ENCODE results near the gene ZNF610.
A peak's percentile ranks its signal among the peaks of the same experiment; 100 is the strongest.
"Not testable (repeated sequence)": the region's sequence is repeated elsewhere in the genome, so short reads cannot be mapped to it uniquely, and the experiment has no call there.

The ZNF610 gene

DNA sequence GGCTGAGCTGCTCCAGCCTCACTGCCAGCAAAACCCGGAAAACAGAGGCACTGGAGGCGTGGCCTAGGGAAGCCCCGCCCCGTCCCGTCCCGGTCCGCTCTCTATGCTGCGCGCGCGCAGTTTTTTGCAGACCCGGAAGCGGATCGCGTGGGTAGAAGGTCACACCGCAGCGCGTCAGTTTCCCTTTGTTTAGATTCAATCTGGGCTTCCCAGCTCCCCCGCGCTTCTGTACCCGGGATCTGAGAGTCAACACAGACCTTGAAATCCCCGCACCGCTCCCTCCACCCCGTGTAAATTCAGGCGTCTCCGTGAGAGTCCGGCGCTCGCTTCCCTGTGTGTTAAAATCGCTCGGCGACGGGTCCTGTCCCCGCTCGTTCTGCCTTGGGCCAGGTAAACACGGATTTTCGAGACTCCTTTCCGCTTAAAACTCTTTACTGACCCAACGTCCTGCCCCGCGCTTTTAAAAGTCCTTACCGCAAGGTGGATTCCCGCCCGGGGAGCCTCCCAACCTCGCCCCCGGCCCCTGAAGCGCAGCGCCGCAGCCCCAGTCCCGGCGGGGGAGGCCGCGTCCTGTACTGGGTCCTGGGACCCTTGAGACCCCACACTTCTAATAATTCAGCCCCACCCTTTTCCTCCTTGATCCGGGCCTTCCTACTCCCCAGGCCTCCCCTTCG, at the start of gene ZNF610:
Gene ZNF610 (plus strand): TSS at position 127 of the 674 bp plus-strand sequence. CDS start 12,930 bp downstream, outside the sequence.
- DNase-seq, result peak; percentile 58

GRCh38 chr19:52286256-52286655, 49.8 kb upstream of the ZNF610 start:
- no peak for DNase-seq

GRCh38 chr19:52291781-52292180, 44.3 kb upstream of the ZNF610 start:
- no peak for DNase-seq

GRCh38 chr19:52292946-52293345, 43.1 kb upstream of the ZNF610 start:
- DNase-seq, result not testable (repeated sequence)

GRCh38 chr19:52296400-52296772, 39.7 kb upstream of the ZNF610 start:
- DNase-seq, result no peak

DNA sequence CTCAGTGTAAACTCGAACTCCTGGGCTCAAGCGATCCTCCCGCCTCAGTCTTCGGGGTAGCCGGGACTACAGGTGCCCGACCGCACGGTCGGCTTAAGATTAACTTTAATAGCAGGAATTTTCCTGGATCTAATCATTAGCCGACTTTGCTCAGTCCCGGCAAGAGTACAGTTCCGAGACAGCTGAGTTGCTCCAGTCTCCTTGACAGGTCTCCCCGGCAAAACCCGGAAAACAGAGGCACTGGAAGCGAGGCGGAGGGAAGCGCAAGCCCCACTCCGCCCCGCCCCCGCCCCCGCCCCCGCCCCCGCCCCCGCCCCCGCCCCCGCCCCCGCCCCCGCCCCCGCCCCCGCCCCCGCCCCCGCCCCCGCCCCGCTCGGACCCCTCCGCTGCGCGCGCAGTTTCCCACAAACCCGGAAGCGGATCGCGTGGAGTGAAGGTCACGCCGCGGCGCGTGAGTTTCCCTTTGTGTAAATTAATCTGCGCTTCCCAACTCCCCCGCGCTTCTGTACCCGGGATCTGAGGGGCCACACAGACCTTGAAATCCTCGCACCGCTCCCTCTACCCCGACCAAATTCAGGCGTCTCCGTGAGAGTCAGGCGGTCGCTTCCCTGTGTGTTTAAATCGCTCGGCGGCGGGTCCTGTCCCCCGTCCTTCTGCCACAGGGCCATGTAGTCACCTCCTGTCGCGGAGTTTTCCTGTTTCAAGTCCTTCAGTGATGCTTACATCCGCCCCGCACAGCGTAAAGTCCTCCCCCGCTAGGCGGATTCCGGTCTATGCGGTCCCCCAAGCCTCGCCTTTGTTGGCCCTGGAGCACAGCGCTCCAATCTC, 39.1 kb upstream of the ZNF610 start, which contains the start of gene ZNF480:
Gene ZNF480 (plus strand): TSS at position 397 of the 828 bp plus-strand sequence. CDS start 3,244 bp downstream, outside the sequence.
- peak; percentile 72 for DNase-seq

DNA sequence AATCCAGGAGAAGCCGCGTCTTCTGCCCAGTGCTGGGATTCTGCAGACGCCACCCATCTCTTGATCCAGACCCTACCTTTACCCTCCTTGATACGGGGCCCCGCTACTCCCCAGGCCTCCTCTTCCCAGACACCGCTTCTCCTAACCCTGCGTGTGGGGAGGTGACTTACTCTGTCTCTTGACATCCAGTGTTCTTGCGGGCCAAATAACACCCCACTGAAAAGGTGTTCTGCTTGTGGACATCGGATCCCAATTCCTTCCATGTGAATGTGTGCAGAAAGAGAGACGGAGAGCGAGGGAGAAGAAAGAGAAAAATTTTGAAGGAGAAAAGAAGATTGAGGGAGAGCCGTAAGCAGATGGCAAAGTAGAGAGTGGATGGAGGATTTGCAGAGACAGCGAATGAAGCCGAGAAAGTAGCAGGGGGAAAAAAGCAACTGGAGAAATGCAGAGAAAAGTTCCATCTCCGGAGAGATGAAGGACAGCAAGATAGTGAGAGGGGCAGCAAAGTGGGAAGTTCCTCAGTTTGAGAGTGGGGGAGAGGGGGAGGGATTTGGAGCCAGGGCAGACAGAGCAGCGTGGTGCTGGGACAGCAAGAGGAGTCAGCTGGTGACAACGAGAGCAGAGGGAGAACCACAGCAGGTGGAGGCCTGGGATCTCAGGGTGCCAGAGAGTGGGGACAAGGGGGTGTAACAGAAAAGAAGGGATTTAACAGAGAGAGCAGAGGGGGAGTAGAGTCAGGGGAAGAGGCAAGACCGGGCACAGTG, 38.3 kb upstream of the ZNF610 start:
- DNase-seq, result peak; percentile 48

DNA sequence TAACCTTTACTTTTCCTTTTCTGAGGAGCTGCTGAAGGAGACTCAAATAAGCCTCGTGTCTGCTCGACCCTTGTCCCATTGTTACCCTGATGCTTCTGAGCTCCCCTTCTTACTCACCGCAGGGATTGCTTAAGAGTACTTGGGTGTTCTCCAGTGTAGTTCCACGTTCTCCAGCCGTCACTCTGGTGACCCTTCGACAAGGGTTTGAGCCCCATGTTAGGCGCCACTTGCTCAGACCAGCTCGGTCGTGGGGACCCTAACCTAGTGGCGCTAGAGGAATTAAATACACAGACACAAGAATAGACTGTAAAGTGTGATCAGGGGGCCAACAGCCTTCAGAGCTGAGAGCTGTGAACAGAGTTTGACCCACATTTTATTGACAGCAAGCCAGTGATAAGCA, 28.8 kb upstream of the ZNF610 start:
- no peak for DNase-seq

DNA sequence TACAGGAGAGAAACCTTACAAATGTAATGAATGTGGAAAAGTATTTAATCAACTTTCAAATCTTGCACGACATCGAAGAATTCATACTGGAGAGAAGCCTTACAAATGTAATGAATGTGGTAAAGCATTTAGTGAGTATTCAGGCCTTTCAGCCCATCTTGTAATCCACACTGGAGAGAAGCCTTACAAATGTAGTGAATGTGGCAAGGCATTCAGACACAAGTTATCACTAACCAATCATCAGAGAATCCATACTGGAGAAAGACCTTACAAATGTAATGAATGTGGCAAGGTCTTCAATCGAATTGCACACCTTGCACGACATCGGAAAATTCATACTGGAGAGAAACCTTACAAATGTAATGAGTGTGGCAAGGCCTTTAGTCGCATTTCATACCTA, 13.6 kb upstream of the ZNF610 start:
- DNase-seq, result no peak

- DNase-seq, result no peak
Observed at GRCh38 chr19:52331757-52332156, 4.3 kb upstream of the ZNF610 start.

- no peak for DNase-seq
Observed at GRCh38 chr19:52335768-52336116, 301 bp upstream of the ZNF610 start.

- DNase-seq, result no peak
Observed at GRCh38 chr19:52336791-52337381, 843 bp downstream of the ZNF610 start.

DNA sequence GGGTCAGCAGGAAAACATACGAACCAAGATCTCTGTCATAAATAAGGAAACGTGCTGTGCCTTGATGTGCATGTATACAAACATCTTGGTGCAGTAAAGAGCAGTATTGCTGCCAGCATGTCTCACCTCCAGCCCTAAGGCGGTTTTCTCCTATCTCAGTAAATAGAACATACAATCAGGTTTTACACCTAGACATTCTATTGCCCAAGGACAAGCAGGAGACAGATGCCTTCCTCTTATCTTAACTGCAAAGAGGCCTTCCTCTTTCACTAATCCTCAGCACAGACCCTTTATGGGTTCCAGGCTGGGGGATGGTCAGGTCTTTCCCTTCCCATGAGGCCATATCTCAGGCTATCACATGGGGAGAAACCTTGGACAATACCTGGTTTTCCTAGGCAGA, 3.0 kb downstream of the ZNF610 start:
- DNase-seq, result not testable (repeated sequence)

DNA sequence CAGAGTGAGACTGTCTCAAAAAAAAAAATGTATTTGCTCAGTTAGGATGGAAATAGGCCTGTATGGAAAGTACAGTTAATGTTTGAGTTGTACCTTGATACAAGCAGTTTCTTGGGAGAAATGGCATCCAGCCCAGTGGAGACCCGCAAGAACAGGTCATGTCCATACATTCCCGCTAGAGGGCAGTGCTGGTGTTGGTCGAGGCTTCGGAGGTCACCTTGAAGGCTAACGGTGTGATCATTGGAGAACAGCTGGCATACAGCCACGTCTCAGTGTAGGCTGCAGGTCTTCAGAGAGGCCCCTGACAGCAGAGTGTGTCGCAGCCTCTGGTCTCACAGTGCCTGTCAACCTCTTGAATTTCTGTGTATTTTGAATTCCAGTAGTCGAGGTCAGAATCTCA, 7.5 kb downstream of the ZNF610 start:
- DNase-seq, result no peak

GRCh38 chr19:52345162-52345561, 9.1 kb downstream of the ZNF610 start:
- DNase-seq, result no peak

- DNase-seq, result no peak
Observed at GRCh38 chr19:52351512-52351911, 15.5 kb downstream of the ZNF610 start.

DNA sequence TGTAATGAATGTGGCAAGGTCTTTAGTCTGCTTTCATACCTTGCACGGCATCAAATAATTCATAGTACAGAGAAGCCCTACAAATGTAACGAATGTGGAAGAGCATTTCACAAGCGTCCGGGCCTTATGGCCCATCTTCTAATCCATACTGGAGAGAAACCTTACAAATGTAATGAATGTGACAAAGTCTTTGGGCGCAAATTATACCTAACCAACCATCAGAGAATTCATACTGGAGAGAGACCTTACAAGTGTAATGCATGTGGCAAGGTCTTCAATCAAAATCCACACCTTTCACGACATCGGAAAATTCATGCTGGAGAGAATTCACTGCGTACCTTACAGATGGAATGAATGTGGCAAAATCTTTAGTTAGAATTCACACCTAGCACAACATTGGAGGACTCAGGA, 30.4 kb downstream of the ZNF610 start:
- DNase-seq, result no peak

DNA sequence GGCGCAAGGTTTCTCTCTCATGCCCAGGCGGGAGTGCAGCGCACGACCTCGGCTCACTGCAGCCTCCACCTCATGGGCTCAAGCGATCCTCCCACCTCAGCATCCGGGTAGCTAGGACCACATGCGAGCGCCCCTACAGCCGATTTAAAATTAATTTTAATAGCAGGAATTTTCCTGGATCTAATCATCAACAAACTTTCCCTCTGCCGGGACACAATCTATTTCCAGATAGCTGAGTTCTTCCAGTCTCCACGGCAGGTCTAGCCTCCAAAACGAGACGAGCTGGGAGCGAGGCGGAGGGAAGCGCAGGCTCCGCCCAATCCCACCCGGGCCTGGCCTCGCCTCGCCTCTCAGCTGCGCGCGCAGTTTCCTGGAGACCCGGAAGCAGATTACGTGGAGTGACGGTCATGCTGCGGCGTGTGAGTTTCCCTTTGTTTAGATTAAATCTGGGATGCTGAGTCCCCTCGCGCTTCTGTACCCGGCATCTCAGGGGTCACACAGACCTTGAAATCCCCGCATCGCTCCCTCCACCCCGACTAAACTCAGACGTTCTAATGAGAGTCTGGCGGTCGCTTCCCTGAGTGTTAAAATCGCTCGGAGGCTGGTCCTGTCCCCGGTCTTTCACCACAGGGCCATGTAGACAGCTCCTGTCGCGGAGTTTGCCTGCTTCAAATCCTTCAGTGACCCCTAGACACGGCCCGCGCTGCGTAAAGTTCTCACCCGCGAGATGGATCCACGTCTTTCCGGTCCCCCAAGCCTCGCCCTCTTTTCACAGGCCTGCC, 33.7 kb downstream of the ZNF610 start, which contains the start of gene ZNF880:
Gene ZNF880 (plus strand): TSS at position 365 of the 782 bp plus-strand sequence. CDS start 43 bp downstream, at position 408.
- DNase-seq, result peak; percentile 85

GRCh38 chr19:52370341-52370710, 34.3 kb downstream of the ZNF610 start:
- DNase-seq, result no peak

DNA sequence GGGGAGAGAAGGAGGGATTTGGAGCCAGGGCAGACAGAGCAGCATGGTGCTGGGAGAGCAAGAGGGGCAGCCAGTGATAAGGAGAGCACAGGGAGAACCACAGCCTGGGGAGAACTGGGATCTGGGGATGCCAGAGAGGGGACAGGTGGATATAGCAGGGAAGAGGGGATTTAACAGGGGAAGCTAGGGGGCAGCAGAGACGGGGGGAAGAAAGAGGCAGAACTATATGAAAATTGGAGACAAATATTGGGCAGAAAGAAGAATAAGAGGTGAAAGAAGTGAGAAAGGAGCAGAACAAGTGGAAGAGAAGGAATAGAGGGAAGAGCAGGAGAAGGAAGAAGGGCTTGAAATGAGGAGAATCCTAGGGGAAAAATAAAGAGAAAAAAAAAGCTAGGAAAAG, 55.1 kb downstream of the ZNF610 start:
- no peak for DNase-seq

DNA sequence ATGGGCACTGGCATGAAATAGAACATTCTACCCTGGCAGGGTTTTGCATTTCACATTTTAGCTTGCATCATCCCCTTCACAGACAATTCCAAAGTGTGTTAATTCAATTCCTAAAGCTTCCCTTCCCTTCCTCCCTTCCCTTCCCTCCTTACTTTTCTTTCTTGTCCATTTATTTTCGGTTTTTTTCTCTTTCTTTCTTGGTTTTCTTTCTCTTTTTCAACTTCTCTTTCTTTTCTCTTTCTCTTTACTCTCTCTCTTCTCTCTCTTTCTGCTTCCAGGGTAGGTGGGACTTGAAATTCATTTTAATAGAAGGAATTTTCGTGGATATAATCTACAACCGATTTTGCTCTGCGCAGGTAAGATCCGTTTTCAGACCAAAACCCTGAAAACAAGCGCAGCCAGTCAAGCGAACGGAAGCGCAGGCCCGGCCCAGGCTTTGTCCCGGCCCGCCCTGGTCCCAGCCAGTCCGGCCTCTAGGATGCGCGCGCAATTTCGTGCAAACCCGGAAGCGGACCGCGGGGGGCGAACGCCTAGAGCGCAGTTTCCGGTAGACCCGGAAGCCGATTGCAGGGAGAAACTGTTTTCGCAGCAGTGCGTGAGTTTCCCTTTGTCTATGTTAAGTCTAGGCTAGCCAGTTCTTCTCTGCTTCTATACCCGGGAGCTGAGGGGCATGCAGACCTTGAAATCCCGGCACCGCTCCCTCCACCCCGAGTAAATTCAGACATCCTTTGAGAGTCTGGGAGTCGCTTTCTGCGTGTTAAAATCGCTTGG, 61.5 kb downstream of the ZNF610 start, which contains the start of gene ZNF528:
Gene ZNF528 (plus strand): TSS at position 540 of the 771 bp plus-strand sequence. CDS start 4,165 bp downstream, outside the sequence.
- DNase-seq, result peak; percentile 87

All from DMS79 (cell line).